DND-41 (cell line): ENCODE measurements around the gene SMAD6.

Experiments used
- CTCF ChIP-seq: IDR thresholded peaks from 2 replicates; pipeline ENCODE4 v1.5.1; 2012; ENCODE audit warnings: borderline replicate concordance, low read length, moderate library complexity, mild to moderate bottlenecking; ENCODE audit not compliant: poor library complexity, severe bottlenecking; ENCODE audit errors: extremely low read depth
- EZH2 ChIP-seq: IDR thresholded peaks from 3 replicates; pipeline ENCODE4 v1.6.1; 2012; ENCODE audit warnings: borderline replicate concordance, low read depth, mild to moderate bottlenecking, moderate library complexity, low read length, inconsistent platforms; ENCODE audit not compliant: severe bottlenecking

- TF ChIP-seq CTCF (no peak), EZH2 (no peak)
These were observed 123.1 kb downstream of the SMAD6 start for GRCh38 chr15:66825139-66825538.
